H1 (cell line): ENCODE measurements around the gene C2CD4B. TPM values are rescaled to one million over a fixed set of nuclear protein-coding genes. Genes with fewer than 3 reads are reported as not detected.

Experiments
- CTCF ChIA-PET: fragments of 300-600 bp; sonication (Branson Sonifier 250); formaldehyde crosslinking; loops from one replicate; lab custom pipeline; 2021; ENCODE audit not compliant: partially characterized antibody; lab: Charles Lee
- POLR2A ChIA-PET: fragments of 300-600 bp; sonication (Branson Sonifier 250); formaldehyde crosslinking; loops from one replicate; lab custom pipeline; 2021; ENCODE audit warnings: inconsistent platforms; ENCODE audit not compliant: partially characterized antibody; lab: Charles Lee
- DNase-seq, 2 experiments: peaks; one replicate each; pipeline versions ENCODE4 v3.0.0 to v3.0.0-alpha.2; 2010 to 2022; ENCODE audit warnings: low spot score in 2 of 2, low read depth in 1 of 2, mixed read lengths in 1 of 2
- FAIRE-seq: peaks from 2 replicates; lab custom pipeline; 2011; peaks lifted over from hg19 to GRCh38; lab: Jason Lieb, UNC
- H2AFZ ChIP-seq: 2 replicates; pipeline ENCODE4 v1.8.1; 2012; ENCODE audit warnings: low read length, inconsistent platforms
- H2AK5ac ChIP-seq: 2 replicates; pipeline ENCODE4 v1.6.1; 2013; ENCODE audit warnings: low read depth, low read length
- H2BK120ac ChIP-seq: replicated peaks from 2 replicates; pipeline ENCODE3; 2013; ENCODE audit warnings: low read depth, low read length, inconsistent platforms
- H2BK12ac ChIP-seq: 2 replicates; pipeline ENCODE4 v1.6.1; 2013; ENCODE audit warnings: low read depth, low read length
- H2BK15ac ChIP-seq: 2 replicates; pipeline ENCODE4 v1.6.1; 2013; ENCODE audit warnings: low read length
- H2BK20ac ChIP-seq: 2 replicates; pipeline ENCODE4 v1.6.1; 2013; ENCODE audit warnings: low read length
- H2BK5ac ChIP-seq: 2 replicates; pipeline ENCODE4 v1.6.1; 2013; ENCODE audit warnings: low read depth, low read length
- H3K14ac ChIP-seq: 2 replicates; pipeline ENCODE4 v1.6.1; 2013; ENCODE audit warnings: inconsistent platforms; ENCODE audit not compliant: insufficient read length
- H3K18ac ChIP-seq: 2 replicates; pipeline ENCODE4 v1.6.1; 2013; ENCODE audit warnings: low read length; ENCODE audit errors: extremely low read depth
- H3K23ac ChIP-seq: 2 replicates; pipeline ENCODE4 v1.6.1; 2013; ENCODE audit warnings: inconsistent platforms; ENCODE audit not compliant: insufficient read length
- H3K23me2 ChIP-seq: 2 replicates; pipeline ENCODE4 v1.6.1; 2013; ENCODE audit warnings: low read depth, low read length
- H3K27ac ChIP-seq: 2 replicates; pipeline ENCODE4 v1.6.1; 2011; ENCODE audit warnings: low read depth, low read length, inconsistent platforms
- H3K27me3 ChIP-seq, 4 experiments: replicated peaks in 1 of 4; 1 replicate in 1 of 4; 2 replicates in 3 of 4; pipeline versions ENCODE4 v1.6.1 to v1.8.1; 2011 to 2013; ENCODE audit warnings: low read length in 3 of 4, mild to moderate bottlenecking in 3 of 4, inconsistent platforms in 2 of 4, mixed read lengths in 2 of 4, moderate library complexity in 1 of 4; ENCODE audit not compliant: control insufficient read depth in 3 of 4, insufficient read depth in 3 of 4; ENCODE audit errors: extremely low read depth in 1 of 4
- H3K36me3 ChIP-seq, 4 experiments: 2 replicates each; pipeline versions ENCODE4 v1.6.1 to v1.8.1; 2011 to 2013; ENCODE audit warnings: mild to moderate bottlenecking in 4 of 4, low read length in 3 of 4, moderate library complexity in 2 of 4, control low read depth in 1 of 4, inconsistent platforms in 1 of 4; ENCODE audit not compliant: insufficient read depth in 4 of 4, control insufficient read depth in 2 of 4
- H3K4ac ChIP-seq: replicated peaks from 2 replicates; pipeline ENCODE3; 2013; ENCODE audit warnings: low read length, low read depth, mixed read lengths, inconsistent platforms; ENCODE audit not compliant: insufficient read length
- H3K4me1 ChIP-seq, 4 experiments: replicated peaks in 1 of 4; 1 replicate in 1 of 4; 2 replicates in 3 of 4; pipeline versions ENCODE4 v1.6.1 to v1.8.1; 2011 to 2013; ENCODE audit warnings: low read length in 3 of 4, inconsistent platforms in 2 of 4, mixed read lengths in 1 of 4; ENCODE audit not compliant: insufficient read depth in 4 of 4, control insufficient read depth in 3 of 4
- H3K4me2 ChIP-seq, 2 experiments: 2 replicates each; pipeline versions ENCODE4 v1.6.1 to v1.8.1; 2011 to 2013; ENCODE audit warnings: low read depth in 2 of 2, low read length in 2 of 2, control low read depth in 1 of 2, inconsistent platforms in 1 of 2, mild to moderate bottlenecking in 1 of 2; ENCODE audit not compliant: insufficient read depth in 1 of 2
- H3K4me3 ChIP-seq, 4 experiments: fragments of 200-600, 300-600 bp in 1 of 4; sonication (generic), shearing (Covaris generic), sonication (Bioruptor Twin) in 1 of 4; 2 replicates each; pipeline versions ENCODE4 v1.5.1 to v1.8.1; 2011 to 2016; ENCODE audit warnings: low read length in 4 of 4, low read depth in 3 of 4, control low read depth in 2 of 4, inconsistent platforms in 2 of 4, mild to moderate bottlenecking in 2 of 4, mixed read lengths in 1 of 4, moderate library complexity in 1 of 4; ENCODE audit not compliant: insufficient read depth in 2 of 4; ENCODE audit errors: extremely low read depth in 1 of 4
- H3K56ac ChIP-seq: replicated peaks from 2 replicates; pipeline ENCODE3; 2013; ENCODE audit warnings: low read depth, mild to moderate bottlenecking, mixed read lengths, low read length, inconsistent platforms; ENCODE audit not compliant: insufficient read length
- H3K79me1 ChIP-seq: 2 replicates; pipeline ENCODE4 v1.6.1; 2013; ENCODE audit warnings: low read depth, low read length, control low read depth
- H3K79me2 ChIP-seq, 2 experiments: 2 replicates each; pipeline versions ENCODE4 v1.6.1 to v1.8.1; 2012 to 2013; ENCODE audit warnings: low read length in 2 of 2, mild to moderate bottlenecking in 2 of 2, inconsistent platforms in 1 of 2; ENCODE audit not compliant: insufficient read depth in 2 of 2, control insufficient read depth in 1 of 2
- H3K9ac ChIP-seq, 4 experiments: replicated peaks in 1 of 4; 1 replicate in 1 of 4; 2 replicates in 3 of 4; pipeline versions ENCODE4 v1.6.1 to v1.8.1; 2011 to 2013; ENCODE audit warnings: low read depth in 3 of 4, low read length in 3 of 4, control low read depth in 2 of 4, mild to moderate bottlenecking in 2 of 4, moderate library complexity in 2 of 4, inconsistent platforms in 1 of 4; ENCODE audit errors: extremely low read depth in 1 of 4
- H3K9me3 ChIP-seq, 2 experiments: 2 replicates each; pipeline versions ENCODE4 v1.6.1 to v1.8.1; 2012 to 2013; ENCODE audit warnings: mild to moderate bottlenecking in 2 of 2, moderate library complexity in 2 of 2, control low read depth in 1 of 2, inconsistent platforms in 1 of 2, low read depth in 1 of 2, low read length in 1 of 2, mixed read lengths in 1 of 2; ENCODE audit not compliant: insufficient read depth in 2 of 2
- H4K20me1 ChIP-seq, 2 experiments: replicated peaks in 1 of 2; 2 replicates each; pipeline versions ENCODE3 to v1.8.1; 2011 to 2013; ENCODE audit warnings: inconsistent platforms in 2 of 2, low read length in 2 of 2, mild to moderate bottlenecking in 1 of 2; ENCODE audit not compliant: insufficient read depth in 2 of 2, control insufficient read depth in 1 of 2
- H4K5ac ChIP-seq: 2 replicates; pipeline ENCODE4 v1.6.1; 2013; ENCODE audit warnings: low read length, low read depth, mixed read lengths, inconsistent platforms; ENCODE audit not compliant: insufficient read length
- H4K8ac ChIP-seq: 2 replicates; pipeline ENCODE4 v1.8.0; 2013; ENCODE audit warnings: mild to moderate bottlenecking, moderate library complexity, low read length, inconsistent platforms; ENCODE audit not compliant: insufficient read depth; ENCODE audit errors: extremely low read depth
- H4K91ac ChIP-seq: replicated peaks from 2 replicates; pipeline ENCODE3; 2013; ENCODE audit warnings: low read length, mixed read lengths, inconsistent platforms; ENCODE audit not compliant: insufficient read length
- CTCF ChIP-seq, 3 experiments: IDR thresholded peaks; 1 replicate in 2 of 3; 2 replicates in 1 of 3; pipeline versions ENCODE4 v1.5.1 to v1.6.1; 2011; ENCODE audit warnings: low read length in 3 of 3, mild to moderate bottlenecking in 3 of 3, inconsistent platforms in 2 of 3, low read depth in 1 of 3, moderate library complexity in 1 of 3; ENCODE audit not compliant: insufficient read depth in 1 of 3; ENCODE audit errors: control extremely low read depth in 1 of 3
- GABPA ChIP-seq: IDR thresholded peaks from 2 replicates; pipeline ENCODE4 v1.6.1; 2011; ENCODE audit warnings: mild to moderate bottlenecking, low read length, moderate library complexity, borderline replicate concordance; ENCODE audit not compliant: insufficient read depth
- SUZ12 ChIP-seq: fragments of 200-600 bp; sonication (generic); IDR thresholded peaks from 2 replicates; pipeline ENCODE4 v1.6.1; 2012; ENCODE audit warnings: mild to moderate bottlenecking, inconsistent platforms, low read length, moderate library complexity, mixed read lengths
- WGBS, 2 experiments: shearing (Covaris generic) in 1 of 2; methylation state at CpG; one replicate each; pipeline versions ENCODE4 v1.1.6 to v1.1.7; 2013 to 2015; ENCODE audit warnings: low lambda C conversion rate in 2 of 2, mixed read lengths in 2 of 2, inconsistent platforms in 1 of 2, low coverage in 1 of 2, missing lambda C conversion rate in 1 of 2; ENCODE audit not compliant: insufficient replicate concordance in 2 of 2, insufficient coverage in 1 of 2, insufficient read length in 1 of 2; ENCODE audit errors: extremely low coverage in 1 of 2, missing lambda C conversion rate in 1 of 2; 5-methylcytosine and 5-hydroxymethylcytosine counted together
- polyA plus RNA-seq, 7 experiments: library from polyadenylated mRNA; depleted of rRNA in 3 of 7; stranded (reverse) in 5 of 7; unstranded in 2 of 7; fragments of >200 nt in 5 of 7; fragments of 200-250 nt in 2 of 7; gene quantifications; 1 replicate in 5 of 7; 2 replicates in 1 of 7; 4 replicates in 1 of 7; pipeline versions ENCODE4 v1.2.1 to v1.2.3, GENCODE V29; 2011 to 2013; ENCODE audit warnings: missing spikeins in 2 of 7, mixed read lengths in 2 of 7
- total RNA-seq: library from RNA; stranded (reverse); fragmentation: NEBNext Ultra II Directional; extraction: Animal tissue kit (Norgen Biotek cat#: 25700); gene quantifications from 2 replicates; pipeline ENCODE4 v1.2.1, GENCODE V29; 2021

The C2CD4B gene
- total and polyA plus RNA-seq, 2 of the 8 experiments (the other 6 are each of a cell fraction or from before 2014, with no cell fraction given): 0.12 to 0.73 TPM

GRCh38 chr15:62163397-62164013, 1.6 kb downstream of the C2CD4B start:
- peaks cover 18 to 52% (median 39%) of the 10 kb centered on the region in 4 experiments for H3K27me3 ChIP-seq

More at GRCh38 chr15:62163397-62164013, 1.6 kb downstream of the C2CD4B start:
- Histone ChIP-seq H3K27ac (no peak overlapping the region), H4K5ac (no peak overlapping the region), H3K4me3 (peak overlapping the region in 3 of 4 experiments; percentile 38 to 56 (median 38); a peak in 6 of 8 replicates), H2BK20ac (no peak overlapping the region), H3K36me3 (no peaks in the 10 kb centered on the region), H3K23ac (no peak overlapping the region), H2AK5ac (no peak overlapping the region), H3K4me1 (peaks cover 0 to 5% (median 4%) of the 10 kb centered on the region in 4 experiments; a peak in 5 of 7 replicates), H3K4ac (no peak overlapping the region), H3K23me2 (peaks cover 14% of the 10 kb centered on the region; the same call in 1 of the 2 replicates), H3K18ac (no peak overlapping the region)
- DNase-seq: no peak
- CTCF ChIA-PET: interaction anchor here (0.7 to 1.1 kb wide), 2 partner anchors 18 to 82 kb away, joined by 3 read pairs; no protein-coding TSS in a partner anchor
- TF ChIP-seq CTCF (IDR thresholded peaks at IDR 0.05; ENCODE audit: control extremely low read depth in 1 of 3, insufficient read depth in 1 of 3, low read depth in 1 of 3, low read length in 3 of 3) (0 out of 4 replicates have a peak, but pooled peaks of 1 of the 3 experiments have one; percentile 2), SUZ12 (0 out of 2 replicates have a peak, but pooled peaks have one; percentile 6), GABPA (no peak)
- TF ChIP-seq, all 59 proteins: peak for 2
- H3K79me2 ChIP-seq: no peaks in the 10 kb centered on the region
- H3K56ac ChIP-seq: no peak overlapping the region
- POLR2A ChIA-PET: no interaction called here
- H2BK12ac ChIP-seq: no peak overlapping the region
- 33% methylated on average over 29 of the region's 29 CpGs; no CpG with 5 or more reads in 1 of the 2 experiments for WGBS, 2 experiments
- no peak overlapping the region for H4K91ac ChIP-seq
- H2AFZ ChIP-seq: no peak overlapping the region
- H3K9me3 ChIP-seq: no peaks in the 10 kb centered on the region
- H2BK15ac ChIP-seq: no peak overlapping the region
- no peaks in the 10 kb centered on the region for H4K20me1 ChIP-seq
- no peak for FAIRE-seq
- no peak overlapping the region for H3K9ac ChIP-seq
- peak overlapping the region; percentile 86 for H4K8ac ChIP-seq
- H2BK5ac ChIP-seq: no peak overlapping the region
- H2BK120ac ChIP-seq: no peak overlapping the region
- no peak overlapping the region for H3K14ac ChIP-seq
- H3K4me2 ChIP-seq: peak overlapping the region; percentile 63 to 86
- no peaks in the 10 kb centered on the region for H3K79me1 ChIP-seq
